SU-DHL-6 (cell line): ENCODE results near the gene IGF2BP3.
"Not testable (repeated sequence)": the region's sequence is repeated elsewhere in the genome, so short reads cannot be mapped to it uniquely, and the experiment has no call there.

ENCODE experiments used
- H2AFZ ChIP-seq: fragments of 200-600 bp; sonication (generic); 2 replicates; pipeline ENCODE4 v1.6.1; 2014; ENCODE audit warnings: low read depth, mild to moderate bottlenecking, moderate library complexity, mixed read lengths, antibody characterized with exemption, low read length; ENCODE audit not compliant: severe bottlenecking
- H3F3A ChIP-seq: fragments of 200-600 bp; shearing (Covaris generic); 2 replicates; pipeline ENCODE4 v1.6.0; 2016; ENCODE audit warnings: antibody characterized with exemption, mild to moderate bottlenecking; ENCODE audit not compliant: insufficient read depth
- H3K27ac ChIP-seq: fragments of 200-600 bp; sonication (generic); 2 replicates; pipeline ENCODE4 v1.5.1; 2016; ENCODE audit warnings: low read depth, mild to moderate bottlenecking, low read length, moderate library complexity, mixed read lengths
- H3K27me3 ChIP-seq: fragments of 200-600 bp; sonication (generic), shearing (Covaris generic); 2 replicates; pipeline ENCODE4 v1.6.0; 2014; ENCODE audit warnings: mild to moderate bottlenecking, low read length
- H3K36me3 ChIP-seq: fragments of 200-600 bp; sonication (generic); 2 replicates; pipeline ENCODE4 v1.6.1; 2014; ENCODE audit warnings: mild to moderate bottlenecking, low read length, mixed read lengths
- H3K4me2 ChIP-seq: fragments of 300-600, 200-600 bp; shearing (Covaris generic), sonication (generic); 2 replicates; pipeline ENCODE4 v1.6.0; 2014; ENCODE audit warnings: low read length, low read depth, mild to moderate bottlenecking; ENCODE audit not compliant: poor library complexity, severe bottlenecking
- H3K4me3 ChIP-seq: fragments of 200-600 bp; sonication (generic); 2 replicates; pipeline ENCODE4 v1.5.1; 2014; ENCODE audit warnings: antibody characterized with exemption, low read length, mild to moderate bottlenecking, mixed read lengths; ENCODE audit not compliant: insufficient read depth, poor library complexity, severe bottlenecking
- H3K79me2 ChIP-seq: fragments of 200-600 bp; sonication (generic); 2 replicates; pipeline ENCODE4 v1.6.1; 2014; ENCODE audit warnings: mild to moderate bottlenecking, low read length, moderate library complexity; ENCODE audit not compliant: insufficient read depth
- H3K9ac ChIP-seq: fragments of 200-600 bp; sonication (generic); 2 replicates; pipeline ENCODE4 v1.7.0; 2014; ENCODE audit warnings: mild to moderate bottlenecking, low read length
- H3K9me2 ChIP-seq: fragments of 200-600 bp; sonication (generic); replicated peaks from 2 replicates; pipeline ENCODE4 v1.6.1; 2014; ENCODE audit warnings: low read length; ENCODE audit not compliant: insufficient read depth
- H3K9me3 ChIP-seq: fragments of 200-600 bp; sonication (generic); 2 replicates; pipeline ENCODE4 v1.6.1; 2014; ENCODE audit warnings: low read length, mixed read lengths; ENCODE audit not compliant: insufficient read depth
- H4K20me1 ChIP-seq: fragments of 200-600 bp; sonication (generic); 2 replicates; pipeline ENCODE4 v1.6.1; 2014; ENCODE audit warnings: low read depth, mild to moderate bottlenecking, antibody characterized with exemption, low read length, moderate library complexity, mixed read lengths
- CTCF ChIP-seq: fragments of 200-600 bp; sonication (generic); IDR thresholded peaks from one replicate; pipeline ENCODE4 v1.5.1; 2017; ENCODE audit warnings: antibody characterized with exemption, mild to moderate bottlenecking, low read length, moderate library complexity; ENCODE audit not compliant: insufficient read depth, poor library complexity, severe bottlenecking
- EZH2phosphoT487 ChIP-seq: fragments of 200-600 bp; sonication (generic), shearing (Covaris generic); conservative IDR thresholded peaks from 2 replicates; pipeline ENCODE4 v1.6.1; 2018; ENCODE audit warnings: mild to moderate bottlenecking, antibody characterized with exemption, low read length, moderate library complexity, mixed read lengths

IGF2BP3 gene

DNA sequence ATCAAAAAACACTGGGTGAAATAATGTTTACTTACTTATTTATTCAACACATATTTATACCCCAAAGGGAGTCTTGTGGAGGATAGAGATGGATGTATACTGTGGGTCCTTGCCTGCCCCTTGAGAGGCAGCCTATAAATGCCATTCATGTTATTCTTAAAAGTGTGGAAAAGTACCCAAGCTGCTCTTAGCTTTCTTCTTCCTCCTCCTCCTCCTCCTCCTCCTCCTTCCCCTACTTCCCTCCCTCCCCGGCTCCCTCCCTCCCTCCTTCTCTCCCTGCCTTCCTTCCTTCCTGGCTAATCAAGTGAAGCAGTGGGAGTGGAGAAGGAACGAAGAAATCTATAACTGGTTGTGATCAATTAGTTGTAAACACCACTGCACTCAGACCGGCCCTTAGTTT is 21.2 kb upstream of the IGF2BP3 start:
- Histone ChIP-seq H3K79me2 (peaks cover 10% of the 10 kb centered on the region; the same call in 1 of the 2 replicates), H3K36me3 (no peaks in the 10 kb centered on the region), H3K9me2 (no peaks in the 10 kb centered on the region), H4K20me1 (no peaks in the 10 kb centered on the region), H3K4me3 (peak overlapping the region; percentile 64), H3K27me3 (no peaks in the 10 kb centered on the region), H3K27ac (peak overlapping the region; percentile 74), H2AFZ (no peak overlapping the region), H3F3A (peaks cover 33% of the 10 kb centered on the region), H3K4me2 (peak overlapping the region; percentile 67), H3K9me3 (no peaks in the 10 kb centered on the region), H3K9ac (peak overlapping the region; percentile 85)
- TF ChIP-seq EZH2phosphoT487 (no peak), CTCF (no peak)

DNA sequence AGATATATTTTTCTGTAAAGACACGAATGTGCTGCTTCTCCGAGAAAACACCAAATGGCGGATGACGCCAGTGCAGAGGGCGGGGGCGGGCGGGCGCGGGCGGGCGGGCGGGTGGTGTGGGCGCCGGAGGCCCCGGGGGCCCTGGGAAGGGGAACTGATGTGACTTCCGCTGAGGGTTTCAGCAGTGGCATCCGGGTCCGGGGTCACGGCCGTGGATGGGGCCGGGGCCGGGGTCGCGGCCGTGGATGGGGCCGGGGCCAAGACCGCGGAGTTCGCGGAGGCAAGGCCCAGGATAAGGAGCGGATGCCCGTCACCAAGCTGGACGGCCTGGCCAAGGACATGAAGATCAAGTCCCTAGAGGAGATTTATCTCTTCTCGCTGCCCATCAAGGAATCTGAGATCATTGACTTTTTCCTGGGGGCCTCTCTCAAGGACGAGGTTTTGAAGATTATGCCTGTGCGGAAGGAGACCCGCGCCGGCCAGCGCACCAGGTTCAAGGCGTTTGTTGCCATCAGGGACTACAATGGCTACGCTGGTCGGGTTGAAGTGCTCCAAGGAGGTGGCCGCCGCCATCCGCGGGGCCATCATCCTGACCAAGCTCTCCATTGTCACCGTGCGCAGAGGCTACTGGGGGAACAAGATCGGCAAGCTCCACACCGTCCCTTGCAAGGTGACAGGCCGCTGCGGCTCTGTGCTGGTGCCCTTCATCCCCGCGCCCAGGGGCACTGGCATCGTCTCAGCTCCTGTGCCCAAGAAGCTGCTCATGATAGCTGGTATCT is 20.3 kb upstream of the IGF2BP3 start:
- H3K9ac ChIP-seq: peak overlapping the region; percentile 85

GRCh38 chr7:23488714-23489113 is 18.4 kb upstream of the IGF2BP3 start:
- H3K9me2 ChIP-seq, H3K4me2 ChIP-seq, H4K20me1 ChIP-seq, H3K9ac ChIP-seq, H2AFZ ChIP-seq, H3K79me2 ChIP-seq, H3K4me3 ChIP-seq, H3K9me3 ChIP-seq, H3K36me3 ChIP-seq, H3K27me3 ChIP-seq, H3K27ac ChIP-seq: not testable (repeated sequence)
- peaks cover 18% of the 10 kb centered on the region for H3F3A ChIP-seq

More for the DNA sequence above, 20.3 kb upstream of the IGF2BP3 start:
- Histone ChIP-seq H2AFZ (peak overlapping the region; percentile 52), H3F3A (peaks cover 26% of the 10 kb centered on the region), H3K4me2 (peak overlapping the region; percentile 67), H4K20me1 (no peaks in the 10 kb centered on the region), H3K9me2 (no peaks in the 10 kb centered on the region), H3K79me2 (peaks cover 10% of the 10 kb centered on the region; the same call in 1 of the 2 replicates), H3K4me3 (peak overlapping the region; percentile 64), H3K9me3 (no peaks in the 10 kb centered on the region), H3K27ac (peak overlapping the region; percentile 76), H3K27me3 (no peaks in the 10 kb centered on the region), H3K36me3 (no peaks in the 10 kb centered on the region)
- no peak for TF ChIP-seq EZH2phosphoT487
- no peak for TF ChIP-seq CTCF

DNA sequence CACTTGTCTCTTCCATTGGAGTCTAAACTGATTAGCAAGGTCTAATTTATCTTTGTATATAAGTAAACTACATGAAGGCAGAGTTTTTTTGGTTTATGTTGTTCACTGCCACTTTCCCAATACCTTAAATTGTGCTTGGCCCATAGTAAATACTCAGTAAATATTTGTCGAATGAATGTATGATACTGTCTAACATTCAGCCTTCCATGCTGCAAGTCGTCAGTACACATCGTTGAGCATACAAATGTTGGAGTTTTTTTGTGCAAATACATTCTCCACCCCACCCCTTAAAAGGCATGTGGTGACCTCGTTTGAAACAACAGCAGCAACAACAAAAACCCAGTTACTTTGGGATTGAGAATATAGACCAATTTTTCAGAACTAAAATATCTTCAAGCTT is 17.4 kb upstream of the IGF2BP3 start:
- Histone ChIP-seq H2AFZ (no peak overlapping the region), H3K79me2 (peaks cover 10% of the 10 kb centered on the region; the same call in 1 of the 2 replicates), H3K4me2 (no peak overlapping the region), H3K9ac (no peak overlapping the region), H3K9me3 (no peaks in the 10 kb centered on the region), H4K20me1 (no peaks in the 10 kb centered on the region), H3K4me3 (no peak overlapping the region), H3K27me3 (no peaks in the 10 kb centered on the region), H3K9me2 (no peaks in the 10 kb centered on the region), H3F3A (peaks cover 10% of the 10 kb centered on the region), H3K36me3 (no peaks in the 10 kb centered on the region), H3K27ac (no peak overlapping the region)
- TF ChIP-seq CTCF (no peak), EZH2phosphoT487 (no peak)
